Breast epithelium (tissue), 4 donors: Measurements from ENCODE around the gene CYTH4. TPM values are rescaled to one million over a fixed set of nuclear protein-coding genes. Genes with fewer than 3 reads are reported as not detected.
"Not testable (repeated sequence)": the region's sequence is repeated elsewhere in the genome, so short reads cannot be mapped to it uniquely, and the experiment has no call there.

Source experiments
- DNase-seq, 2 donors: peaks; one replicate each; pipeline ENCODE4 v3.0.0-alpha.2; 2019; ENCODE audit warnings: low spot score in 2 of 2
- H3K27ac ChIP-seq, 2 donors: fragments of 200-600 bp; sonication (generic) in 1 of 2; one replicate each; pipeline ENCODE4 v1.5.1; 2016 to 2019; ENCODE audit warnings: mild to moderate bottlenecking in 1 of 2
- H3K27me3 ChIP-seq, 2 donors: fragments of 200-600 bp; sonication (generic) in 1 of 2; one replicate each; pipeline versions ENCODE4 v1.5.1 to v1.6.0; 2017 to 2019; ENCODE audit warnings: control low read depth in 1 of 2, mild to moderate bottlenecking in 1 of 2
- H3K36me3 ChIP-seq: fragments of 200-600 bp; one replicate; pipeline ENCODE4 v1.5.1; 2019
- H3K4me1 ChIP-seq, 2 donors: fragments of 200-600 bp; sonication (generic); one replicate each; pipeline ENCODE4 v1.5.1; 2016 to 2019; ENCODE audit warnings: control low read depth in 1 of 2
- H3K4me3 ChIP-seq, 3 donors: fragments of 200-600 bp; sonication (generic); 1 replicate in 2 of 3; 2 replicates in 1 of 3; pipeline ENCODE4 v1.5.1; 2016 to 2019; ENCODE audit warnings: mild to moderate bottlenecking in 3 of 3, moderate library complexity in 2 of 3
- H3K9me3 ChIP-seq, 2 donors: fragments of 200-600 bp; sonication (generic) in 1 of 2; one replicate each; pipeline ENCODE4 v1.5.1; 2016 to 2019; ENCODE audit warnings: control low read depth in 1 of 2
- POLR2A ChIP-seq: fragments of 450-650 bp; IDR thresholded peaks from one replicate; pipeline ENCODE4 v1.6.1; 2016; ENCODE audit warnings: antibody characterized with exemption, mild to moderate bottlenecking, moderate library complexity
- POLR2AphosphoS5 ChIP-seq, 3 donors: sonication (generic); formaldehyde crosslinking; IDR thresholded peaks; one replicate each; pipeline ENCODE4 v1.6.1; 2017; ENCODE audit warnings: antibody characterized with exemption in 3 of 3
- intact Hi-C: fragments of 100-400 bp; cut with DNase I; formaldehyde crosslinking; loops from one replicate; pipeline ENCODE4 v1.15.1; 2023; ENCODE audit warnings: low total_unique reads
- total RNA-seq, 3 donors: library from RNA; depleted of rRNA; stranded (reverse); fragments of >200 nt; gene quantifications; one replicate each; pipeline ENCODE4 v1.1.0, GENCODE V29; 2016
- TF ChIP-seq, protein P1 (sequence below), 3 donors: fragments of 450-650 bp; IDR thresholded peaks; one replicate each; pipeline ENCODE4 v1.5.1; 2016 to 2017; ENCODE audit warnings: antibody characterized with exemption in 3 of 3, mild to moderate bottlenecking in 3 of 3, moderate library complexity in 3 of 3

Gene CYTH4
- total RNA-seq, 3 donors from 2014 or later = 6.9 to 25.1 (median 10.5) TPM

DNA sequence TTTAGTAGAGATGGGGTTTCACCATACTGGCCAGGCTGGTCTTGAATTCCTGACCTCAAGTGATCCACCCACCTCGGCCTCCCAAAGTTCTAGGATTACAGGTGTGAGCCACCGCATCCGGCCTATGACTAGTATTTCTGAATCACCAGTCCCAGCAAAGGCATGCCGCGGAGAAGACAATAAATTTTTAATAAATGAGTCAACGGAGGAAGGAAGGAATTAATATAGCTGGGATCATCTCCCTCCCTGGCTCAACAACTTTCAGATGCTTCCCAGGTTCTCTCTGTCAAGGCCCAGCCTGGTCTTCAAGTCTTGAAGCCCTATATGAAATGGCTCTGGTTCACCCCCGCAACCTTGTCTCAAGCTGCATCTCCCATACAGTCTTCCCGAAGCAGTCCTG, 45.7 kb downstream of the CYTH4 start:
- Histone ChIP-seq H3K27ac (no peak overlapping the region), H3K4me3 (no peak overlapping the region), H3K9me3 (no peaks in the 10 kb centered on the region), H3K27me3 (peaks cover 10 to 64% of the 10 kb centered on the region in 2 donors), H3K36me3 (no peaks in the 10 kb centered on the region), H3K4me1 (no peaks in the 10 kb centered on the region)
- TF ChIP-seq POLR2A (no peak), POLR2AphosphoS5 (IDR thresholded peaks at IDR 0.05) (no peak)
- TF ChIP-seq, protein P1, sequence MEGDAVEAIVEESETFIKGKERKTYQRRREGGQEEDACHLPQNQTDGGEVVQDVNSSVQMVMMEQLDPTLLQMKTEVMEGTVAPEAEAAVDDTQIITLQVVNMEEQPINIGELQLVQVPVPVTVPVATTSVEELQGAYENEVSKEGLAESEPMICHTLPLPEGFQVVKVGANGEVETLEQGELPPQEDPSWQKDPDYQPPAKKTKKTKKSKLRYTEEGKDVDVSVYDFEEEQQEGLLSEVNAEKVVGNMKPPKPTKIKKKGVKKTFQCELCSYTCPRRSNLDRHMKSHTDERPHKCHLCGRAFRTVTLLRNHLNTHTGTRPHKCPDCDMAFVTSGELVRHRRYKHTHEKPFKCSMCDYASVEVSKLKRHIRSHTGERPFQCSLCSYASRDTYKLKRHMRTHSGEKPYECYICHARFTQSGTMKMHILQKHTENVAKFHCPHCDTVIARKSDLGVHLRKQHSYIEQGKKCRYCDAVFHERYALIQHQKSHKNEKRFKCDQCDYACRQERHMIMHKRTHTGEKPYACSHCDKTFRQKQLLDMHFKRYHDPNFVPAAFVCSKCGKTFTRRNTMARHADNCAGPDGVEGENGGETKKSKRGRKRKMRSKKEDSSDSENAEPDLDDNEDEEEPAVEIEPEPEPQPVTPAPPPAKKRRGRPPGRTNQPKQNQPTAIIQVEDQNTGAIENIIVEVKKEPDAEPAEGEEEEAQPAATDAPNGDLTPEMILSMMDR (IDR thresholded peaks at IDR 0.05) = no peak
- intact Hi-C loops = no loop called here
- DNase-seq = no peak

DNA sequence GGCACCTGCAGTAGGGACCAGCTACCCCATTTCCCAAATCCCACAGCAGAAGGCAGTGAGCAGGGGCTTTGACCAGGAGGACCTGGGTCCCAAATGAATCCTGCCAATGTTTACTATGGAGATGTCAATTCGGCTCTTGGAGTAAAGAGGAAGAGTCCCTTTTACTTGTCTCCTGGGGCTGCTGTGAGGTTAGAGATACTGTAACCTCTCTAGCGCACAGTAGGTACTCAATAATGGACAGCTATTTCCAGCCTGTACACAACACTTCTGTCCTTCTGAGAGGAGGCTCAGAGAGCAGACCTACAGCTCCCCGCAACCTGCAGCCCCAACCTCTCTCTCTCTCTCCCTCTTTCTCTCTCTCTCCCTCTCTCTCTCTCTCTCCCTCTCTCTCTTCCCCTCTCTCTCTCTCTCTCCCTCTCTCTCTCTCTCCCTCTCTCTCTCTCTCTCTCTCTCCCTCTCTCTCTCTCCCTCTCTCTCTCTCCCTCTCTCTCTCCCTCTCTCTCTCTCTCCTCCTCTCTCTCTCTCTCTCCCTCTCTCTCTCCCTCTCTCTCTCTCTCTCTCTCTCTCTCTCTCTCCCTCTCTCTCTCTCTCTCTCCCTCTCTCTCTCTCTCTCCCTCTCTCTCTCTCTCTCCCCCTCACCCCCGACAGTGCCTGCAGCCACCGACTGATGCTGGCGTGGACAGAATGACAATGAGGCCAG, 46.4 kb downstream of the CYTH4 start:
- H3K4me1 ChIP-seq, H3K27ac ChIP-seq, H3K9me3 ChIP-seq, DNase-seq, intact Hi-C loops, H3K36me3 ChIP-seq, H3K4me3 ChIP-seq: not testable (repeated sequence)
- peaks cover 13 to 70% of the 10 kb centered on the region in 2 donors for H3K27me3 ChIP-seq

DNA sequence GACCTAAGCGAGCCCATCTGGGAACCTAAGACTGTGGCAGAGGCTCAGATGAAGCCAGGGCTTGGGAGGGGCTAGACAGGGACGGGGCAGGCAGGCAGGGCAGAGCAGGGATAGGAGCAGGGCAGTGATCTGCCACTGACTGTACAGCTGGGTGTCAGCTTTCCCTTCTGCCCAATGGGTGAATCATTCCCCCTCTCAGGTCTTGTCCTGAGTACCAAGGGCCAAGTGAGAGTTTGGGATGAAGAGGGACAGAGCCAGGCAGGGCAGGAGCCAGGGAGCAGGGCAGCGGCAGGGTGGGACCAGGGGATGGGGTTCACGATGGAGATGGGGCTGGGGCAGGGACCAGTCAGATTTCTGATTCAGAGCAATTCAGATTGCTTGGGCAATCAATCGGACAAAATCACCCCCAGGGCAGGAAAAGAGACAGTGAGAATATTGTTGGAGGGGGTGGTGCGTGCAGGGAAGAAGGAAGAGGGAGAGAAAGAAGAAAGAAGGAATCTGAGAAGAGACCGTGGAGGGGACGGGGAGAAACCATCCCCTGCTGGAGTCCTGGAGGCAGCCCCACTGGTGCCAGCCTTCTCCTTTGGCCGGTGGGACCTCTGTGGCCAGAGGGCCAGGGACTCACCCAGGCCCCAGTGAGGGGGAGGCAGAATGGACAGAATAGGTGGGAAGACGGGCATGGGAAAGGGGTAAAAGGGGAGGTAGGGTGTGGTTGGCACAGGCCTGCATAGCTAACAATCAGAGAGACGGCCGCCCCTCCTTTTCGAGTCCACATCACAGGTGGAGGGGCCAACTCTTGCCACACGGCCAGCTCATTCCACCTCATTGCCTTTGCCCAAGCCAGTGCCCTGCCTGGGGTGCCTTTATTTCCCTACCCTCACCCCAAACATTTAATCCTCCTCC, 47.2 kb downstream of the CYTH4 start:
- no peak for TF ChIP-seq POLR2AphosphoS5 (IDR thresholded peaks at IDR 0.05)
- no peak for TF ChIP-seq POLR2A
- TF ChIP-seq, protein P1 (IDR thresholded peaks at IDR 0.05) = no peak
- Histone ChIP-seq H3K4me1 (no peaks in the 10 kb centered on the region), H3K27ac (no peak overlapping the region), H3K9me3 (no peaks in the 10 kb centered on the region), H3K36me3 (no peaks in the 10 kb centered on the region), H3K4me3 (no peak overlapping the region), H3K27me3 (peaks cover 12 to 70% of the 10 kb centered on the region in 2 donors)
- no peak for DNase-seq
- intact Hi-C loops = no loop called here

DNA sequence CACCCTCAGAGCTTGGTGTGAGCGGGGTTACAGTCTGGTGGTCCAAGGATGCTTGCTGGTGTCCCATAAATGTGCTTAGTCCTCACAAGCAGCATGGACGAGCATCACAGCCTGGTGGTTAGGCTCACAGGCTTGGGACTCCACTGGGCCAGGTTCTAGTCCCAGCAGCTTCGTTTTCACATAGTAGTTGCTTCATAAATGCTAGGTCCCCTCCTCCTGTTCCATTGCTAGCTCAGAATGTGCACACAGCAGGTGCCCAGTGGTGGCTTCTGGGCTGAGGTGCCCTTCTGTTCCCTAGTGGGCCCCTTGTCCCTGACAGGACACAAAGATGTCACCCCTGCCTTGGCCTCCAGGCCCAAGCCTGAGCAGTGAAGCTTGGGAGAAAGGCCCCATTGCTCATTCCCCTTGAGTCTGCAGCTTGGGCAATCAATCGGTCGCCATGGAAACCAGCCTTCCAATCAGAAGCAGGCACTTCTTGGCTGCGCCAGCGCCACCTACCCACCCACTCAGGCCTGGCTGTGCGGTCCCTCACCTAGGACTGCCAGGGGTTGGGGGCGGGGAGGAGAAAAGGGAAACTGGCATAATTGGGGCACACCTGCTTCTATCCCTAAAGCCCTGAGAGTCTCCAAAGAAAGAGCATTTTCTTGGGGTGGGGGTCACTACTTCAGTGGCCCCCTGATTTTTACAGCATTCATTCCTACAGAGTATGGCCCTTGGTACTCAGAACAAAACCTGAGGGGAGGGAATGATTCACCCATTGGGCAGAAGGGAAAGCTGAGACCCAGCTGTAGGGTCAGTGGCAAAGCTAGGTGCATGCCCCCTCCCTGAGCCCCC, 48.1 kb downstream of the CYTH4 start:
- Histone ChIP-seq H3K9me3 (no peaks in the 10 kb centered on the region), H3K27me3 (peaks cover 10 to 70% of the 10 kb centered on the region in 2 donors), H3K27ac (no peak overlapping the region), H3K36me3 (no peaks in the 10 kb centered on the region), H3K4me1 (no peaks in the 10 kb centered on the region), H3K4me3 (no peak overlapping the region)
- TF ChIP-seq, protein P1 (IDR thresholded peaks at IDR 0.05) = no peak
- TF ChIP-seq POLR2A = no peak
- TF ChIP-seq POLR2AphosphoS5 (IDR thresholded peaks at IDR 0.05) = no peak
- DNase-seq = no peak
- intact Hi-C loops = no loop called here

DNA sequence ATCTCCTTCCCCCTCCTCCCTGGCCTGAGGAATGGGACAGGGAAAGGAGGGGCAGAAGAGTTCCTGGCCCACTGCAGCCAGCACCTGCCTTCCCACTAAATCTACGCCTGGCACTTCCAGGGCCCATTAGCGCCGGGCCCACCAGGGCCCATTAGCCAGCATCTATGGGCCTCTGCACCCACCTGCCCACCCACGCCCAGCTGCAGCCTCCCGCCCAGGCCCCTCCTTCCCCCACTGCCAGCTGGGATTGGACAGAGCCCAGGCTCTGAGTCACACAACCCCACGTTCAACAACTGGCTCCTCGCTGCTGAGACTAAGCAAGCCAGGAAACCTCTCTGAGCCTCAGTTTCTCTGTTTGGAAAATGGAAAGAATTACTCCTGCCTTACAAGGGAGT, 48.7 kb downstream of the CYTH4 start:
- Histone ChIP-seq H3K36me3 (no peaks in the 10 kb centered on the region), H3K27ac (no peak overlapping the region), H3K4me1 (no peaks in the 10 kb centered on the region), H3K4me3 (no peak overlapping the region), H3K27me3 (peaks cover 10 to 71% of the 10 kb centered on the region in 2 donors), H3K9me3 (no peaks in the 10 kb centered on the region)
- DNase-seq = no peak
- intact Hi-C loops = no loop called here
- TF ChIP-seq, protein P1 (IDR thresholded peaks at IDR 0.05) = no peak
- no peak for TF ChIP-seq POLR2AphosphoS5 (IDR thresholded peaks at IDR 0.05)
- TF ChIP-seq POLR2A = no peak
